IPS DF 19.7 (cell line): ENCODE results near the gene CDR2.
"Not testable (repeated sequence)": the region's sequence is repeated elsewhere in the genome, so short reads cannot be mapped to it uniquely, and the experiment has no call there.

Experiments used
- DNase-seq: peaks from one replicate; pipeline ENCODE4 v3.0.0-alpha.2; 2013; ENCODE audit warnings: low read depth, low spot score

CDR2 gene

GRCh38 chr16:22374311-22375116, at the start of gene CDR2:
TSS of gene CDR2 (minus strand) at chr16:22374619. CDS start at chr16:22374309, 310 bp downstream.
- DNase-seq: peak; percentile 82

GRCh38 chr16:22423716-22424115, 49.3 kb upstream of the CDR2 start:
- no peak for DNase-seq

GRCh38 chr16:22421136-22421535, 46.7 kb upstream of the CDR2 start:
- DNase-seq: no peak

- no peak for DNase-seq
Measured at GRCh38 chr16:22420606-22421135, 46.3 kb upstream of the CDR2 start.

GRCh38 chr16:22419908-22420307, 45.5 kb upstream of the CDR2 start:
- no peak for DNase-seq

- no peak for DNase-seq
Measured at GRCh38 chr16:22418826-22419225, 44.4 kb upstream of the CDR2 start.

GRCh38 chr16:22417798-22418197, 43.4 kb upstream of the CDR2 start:
- not testable (repeated sequence) for DNase-seq

- DNase-seq: no peak
Measured at GRCh38 chr16:22417019-22417418, 42.6 kb upstream of the CDR2 start.

GRCh38 chr16:22413819-22414218, 39.4 kb upstream of the CDR2 start:
- DNase-seq: no peak

- DNase-seq: no peak
Measured at GRCh38 chr16:22407486-22407885, 33.1 kb upstream of the CDR2 start.

GRCh38 chr16:22402191-22402590, 27.8 kb upstream of the CDR2 start:
- DNase-seq: no peak

GRCh38 chr16:22400900-22401299, 26.5 kb upstream of the CDR2 start:
- no peak for DNase-seq

- DNase-seq: no peak
Measured at GRCh38 chr16:22397931-22398330, 23.5 kb upstream of the CDR2 start.

- DNase-seq: no peak
Measured at GRCh38 chr16:22397464-22397863, 23.0 kb upstream of the CDR2 start.

- DNase-seq: no peak
Measured at GRCh38 chr16:22395960-22396359, 21.5 kb upstream of the CDR2 start.

GRCh38 chr16:22394121-22394520, 19.7 kb upstream of the CDR2 start:
- DNase-seq: no peak

GRCh38 chr16:22388101-22388644, 13.8 kb upstream of the CDR2 start:
- no peak for DNase-seq

- DNase-seq: no peak
Measured at GRCh38 chr16:22386976-22387375, 12.6 kb upstream of the CDR2 start.

GRCh38 chr16:22385196-22385595, 10.8 kb upstream of the CDR2 start:
- no peak for DNase-seq

- DNase-seq: no peak
Measured at GRCh38 chr16:22383827-22384226, 9.4 kb upstream of the CDR2 start.

GRCh38 chr16:22381392-22381791, 7.0 kb upstream of the CDR2 start:
- no peak for DNase-seq

- no peak for DNase-seq
Measured at GRCh38 chr16:22380529-22380928, 6.1 kb upstream of the CDR2 start.

GRCh38 chr16:22379656-22380055, 5.2 kb upstream of the CDR2 start:
- DNase-seq: no peak
